ENCODE results near the gene ULK4. TPM values are rescaled to one million over a fixed set of nuclear protein-coding genes. Genes with fewer than 3 reads are reported as not detected.
A peak's percentile ranks its signal among the peaks of the same experiment; 100 is the strongest.

The ULK4 gene
- total RNA-seq, 4 donors from 2014 or later = 15.8 to 20.6 (median 16.3) TPM

DNA sequence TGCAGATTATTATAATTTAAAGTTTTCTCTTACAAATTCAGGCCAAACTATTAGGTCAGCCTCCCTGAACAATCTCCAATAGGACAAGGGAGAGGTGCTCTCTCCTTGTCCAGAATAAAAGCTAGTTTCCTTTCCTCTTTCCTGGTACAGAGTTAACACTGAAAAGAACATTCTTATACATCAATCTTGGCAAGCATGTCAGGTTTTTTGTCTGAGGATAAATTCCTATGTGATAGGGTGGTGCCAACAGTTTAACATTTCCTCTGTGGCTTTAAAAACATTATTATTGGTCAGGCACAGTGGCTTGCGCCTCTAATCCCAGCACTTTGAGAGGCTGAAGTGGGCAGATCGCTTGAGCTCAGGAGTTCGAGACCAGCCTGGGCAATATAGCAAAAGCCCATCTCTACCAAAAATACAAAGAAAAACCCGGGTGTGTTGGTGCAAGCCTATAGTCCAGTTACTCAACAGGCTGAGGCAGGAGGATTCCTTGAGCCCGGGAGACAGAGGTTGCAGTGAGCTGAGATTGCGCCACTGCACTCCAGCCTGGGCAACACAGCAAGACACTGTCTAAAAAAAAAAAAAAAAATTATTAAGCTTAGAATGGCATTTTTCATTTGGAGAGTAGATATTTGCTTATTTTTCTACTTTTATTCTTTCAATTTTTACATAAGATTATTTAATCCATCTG is 13.7 kb upstream of the ULK4 start:
- no peak for DNase-seq (ENCODE audit: low spot score)
- ATAC-seq (ENCODE audit: low FRiP score) = no peak
- TF ChIP-seq, protein P1, sequence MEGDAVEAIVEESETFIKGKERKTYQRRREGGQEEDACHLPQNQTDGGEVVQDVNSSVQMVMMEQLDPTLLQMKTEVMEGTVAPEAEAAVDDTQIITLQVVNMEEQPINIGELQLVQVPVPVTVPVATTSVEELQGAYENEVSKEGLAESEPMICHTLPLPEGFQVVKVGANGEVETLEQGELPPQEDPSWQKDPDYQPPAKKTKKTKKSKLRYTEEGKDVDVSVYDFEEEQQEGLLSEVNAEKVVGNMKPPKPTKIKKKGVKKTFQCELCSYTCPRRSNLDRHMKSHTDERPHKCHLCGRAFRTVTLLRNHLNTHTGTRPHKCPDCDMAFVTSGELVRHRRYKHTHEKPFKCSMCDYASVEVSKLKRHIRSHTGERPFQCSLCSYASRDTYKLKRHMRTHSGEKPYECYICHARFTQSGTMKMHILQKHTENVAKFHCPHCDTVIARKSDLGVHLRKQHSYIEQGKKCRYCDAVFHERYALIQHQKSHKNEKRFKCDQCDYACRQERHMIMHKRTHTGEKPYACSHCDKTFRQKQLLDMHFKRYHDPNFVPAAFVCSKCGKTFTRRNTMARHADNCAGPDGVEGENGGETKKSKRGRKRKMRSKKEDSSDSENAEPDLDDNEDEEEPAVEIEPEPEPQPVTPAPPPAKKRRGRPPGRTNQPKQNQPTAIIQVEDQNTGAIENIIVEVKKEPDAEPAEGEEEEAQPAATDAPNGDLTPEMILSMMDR (IDR thresholded peaks at IDR 0.05) = no peak

DNA sequence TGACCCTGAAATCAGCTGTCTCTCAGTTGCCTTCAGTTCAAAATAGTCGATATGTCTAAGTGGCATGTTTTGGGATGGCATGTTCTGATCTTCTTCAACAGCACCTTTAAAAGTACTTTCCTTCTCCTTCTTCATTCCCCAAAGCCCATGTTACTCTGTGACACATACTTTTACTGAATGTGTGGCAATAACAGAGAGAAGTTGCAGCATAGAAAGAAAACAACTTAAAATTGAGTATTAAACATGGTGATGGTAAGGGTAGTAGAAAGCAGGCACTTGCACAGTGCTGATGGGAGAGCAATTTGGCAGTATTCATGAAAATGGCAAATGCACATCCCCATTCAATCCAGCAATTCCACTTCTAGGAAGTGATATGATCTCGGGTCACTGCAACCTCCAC is 12.3 kb upstream of the ULK4 start:
- TF ChIP-seq, protein P1 (IDR thresholded peaks at IDR 0.05) = no peak
- DNase-seq (ENCODE audit: low spot score) (no peak), ATAC-seq (ENCODE audit: low FRiP score) (no peak)

DNA sequence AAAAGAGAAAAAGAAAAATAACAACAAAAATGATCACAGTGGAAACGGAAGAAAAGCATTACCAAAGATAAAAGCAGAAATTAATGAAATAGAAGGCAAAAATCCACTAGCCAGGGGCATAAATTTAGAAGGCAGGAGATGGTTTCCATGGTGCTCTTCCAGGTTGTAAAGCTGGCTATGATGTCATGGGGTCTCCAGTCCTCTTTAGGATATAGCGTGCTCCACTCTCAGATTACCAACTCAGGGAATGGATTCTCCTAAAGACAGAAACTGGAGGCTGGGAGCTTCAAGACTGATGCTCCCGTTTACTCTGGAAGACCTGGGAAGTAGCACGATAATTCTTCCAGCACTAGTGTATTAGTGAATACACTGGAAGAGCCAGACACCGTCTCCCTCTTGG is 10.9 kb upstream of the ULK4 start:
- TF ChIP-seq, protein P1 (IDR thresholded peaks at IDR 0.05) = no peak
- ATAC-seq (ENCODE audit: low FRiP score) (no peak), DNase-seq (ENCODE audit: low spot score) (no peak)

GRCh38 chr3:41966206-41966605 is 4.3 kb upstream of the ULK4 start:
- DNase-seq (ENCODE audit: low spot score) (no peak), ATAC-seq (ENCODE audit: low FRiP score) (no peak)
- TF ChIP-seq, protein P1 (IDR thresholded peaks at IDR 0.05) = no peak

DNA sequence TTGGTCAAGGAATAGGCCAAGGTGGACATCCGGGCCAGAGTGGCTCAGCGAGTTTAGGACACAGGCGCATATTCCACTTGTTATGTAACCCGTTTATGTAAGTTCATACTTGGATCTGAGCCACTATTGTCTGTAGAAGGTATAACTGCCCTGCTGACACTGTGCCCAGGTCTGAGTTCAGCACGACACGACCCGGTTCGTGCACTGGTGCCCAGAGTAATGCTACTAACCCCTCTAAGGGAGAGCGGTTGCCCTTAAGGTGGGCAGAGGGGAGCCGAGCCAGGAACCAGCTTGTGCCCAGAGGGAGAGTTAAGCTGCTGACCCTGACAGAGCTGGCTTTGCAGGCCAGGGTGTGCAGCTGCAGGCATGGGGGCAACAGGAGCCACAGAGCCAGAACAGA is 1.9 kb upstream of the ULK4 start:
- TF ChIP-seq, protein P1 (IDR thresholded peaks at IDR 0.05) = no peak
- DNase-seq (ENCODE audit: low spot score) (no peak), ATAC-seq (ENCODE audit: low FRiP score) (no peak)

GRCh38 chr3:41960826-41961750 is 815 bp downstream of the ULK4 start:
- TF ChIP-seq, protein P1 (IDR thresholded peaks at IDR 0.05) = no peak
- ATAC-seq (ENCODE audit: low FRiP score) (peak; percentile 41), DNase-seq (ENCODE audit: low spot score) (peak; percentile 36)

Measured in omental fat pad (tissue), 4 donors.